ENCODE measurements around the gene MYO10.
"Not testable (repeated sequence)": the region's sequence is repeated elsewhere in the genome, so short reads cannot be mapped to it uniquely, and the experiment has no call there.

MYO10 gene

GRCh38 chr5:16936150-16936988 lies at the start of gene MYO10:
Gene MYO10 (minus strand): TSS chr5:16936288. CDS start chr5:16935808, 480 bp downstream.
- DNase-seq (ENCODE audit: extremely low read depth, low read depth), result no peak
- TF ChIP-seq CTCF (IDR thresholded peaks at IDR 0.05; ENCODE audit: low read depth, low read length, missing control alignments), result no peak
- peak within 1 kb of the TSS; percentile 78 for H3K4me3 ChIP-seq (replicated peaks; ENCODE audit: low read depth, low read length)

- not testable (repeated sequence) for DNase-seq (ENCODE audit: extremely low read depth, low read depth); H3K4me3 ChIP-seq (replicated peaks; ENCODE audit: low read depth, low read length)
These were observed 49.2 kb upstream of the MYO10 start for GRCh38 chr5:16985304-16985703.

GRCh38 chr5:16983972-16984371 lies 47.9 kb upstream of the MYO10 start:
- TF ChIP-seq CTCF (IDR thresholded peaks at IDR 0.05; ENCODE audit: low read depth, low read length, missing control alignments), result no peak
- DNase-seq (ENCODE audit: extremely low read depth, low read depth), result no peak
- H3K4me3 ChIP-seq (replicated peaks; ENCODE audit: low read depth, low read length), result no peak overlapping the region

- no peak overlapping the region for H3K4me3 ChIP-seq (replicated peaks; ENCODE audit: low read depth, low read length)
- no peak for DNase-seq (ENCODE audit: extremely low read depth, low read depth)
- TF ChIP-seq CTCF (IDR thresholded peaks at IDR 0.05; ENCODE audit: low read depth, low read length, missing control alignments), result no peak
These were observed 47.0 kb upstream of the MYO10 start for GRCh38 chr5:16983022-16983639.

- DNase-seq (ENCODE audit: extremely low read depth, low read depth), result no peak
- no peak for TF ChIP-seq CTCF (IDR thresholded peaks at IDR 0.05; ENCODE audit: low read depth, low read length, missing control alignments)
- no peak overlapping the region for H3K4me3 ChIP-seq (replicated peaks; ENCODE audit: low read depth, low read length)
These were observed 45.6 kb upstream of the MYO10 start for GRCh38 chr5:16981700-16982099.

GRCh38 chr5:16980983-16981382 lies 44.9 kb upstream of the MYO10 start:
- TF ChIP-seq CTCF (IDR thresholded peaks at IDR 0.05; ENCODE audit: low read depth, low read length, missing control alignments), result no peak
- no peak for DNase-seq (ENCODE audit: extremely low read depth, low read depth)
- H3K4me3 ChIP-seq (replicated peaks; ENCODE audit: low read depth, low read length), result no peak overlapping the region

GRCh38 chr5:16978296-16978695 lies 42.2 kb upstream of the MYO10 start:
- TF ChIP-seq CTCF (IDR thresholded peaks at IDR 0.05; ENCODE audit: low read depth, low read length, missing control alignments), result no peak

More at GRCh38 chr5:16978296-16978695, 42.2 kb upstream of the MYO10 start:
- DNase-seq (ENCODE audit: extremely low read depth, low read depth), result no peak
- H3K4me3 ChIP-seq (replicated peaks; ENCODE audit: low read depth, low read length), result no peak overlapping the region
